HG03060 (cell line): ENCODE measurements around the gene CPNE9.
"Not testable (repeated sequence)": the region's sequence is repeated elsewhere in the genome, so short reads cannot be mapped to it uniquely, and the experiment has no call there.

Experiments used
- ATAC-seq: cut with Tn5 transposase; IDR thresholded peaks from one replicate; pipeline ENCODE4 v1.9.1; 2021; ENCODE audit warnings: low read depth, moderate number of reproducible peaks; ENCODE audit not compliant: unreplicated experiment

The CPNE9 gene

DNA sequence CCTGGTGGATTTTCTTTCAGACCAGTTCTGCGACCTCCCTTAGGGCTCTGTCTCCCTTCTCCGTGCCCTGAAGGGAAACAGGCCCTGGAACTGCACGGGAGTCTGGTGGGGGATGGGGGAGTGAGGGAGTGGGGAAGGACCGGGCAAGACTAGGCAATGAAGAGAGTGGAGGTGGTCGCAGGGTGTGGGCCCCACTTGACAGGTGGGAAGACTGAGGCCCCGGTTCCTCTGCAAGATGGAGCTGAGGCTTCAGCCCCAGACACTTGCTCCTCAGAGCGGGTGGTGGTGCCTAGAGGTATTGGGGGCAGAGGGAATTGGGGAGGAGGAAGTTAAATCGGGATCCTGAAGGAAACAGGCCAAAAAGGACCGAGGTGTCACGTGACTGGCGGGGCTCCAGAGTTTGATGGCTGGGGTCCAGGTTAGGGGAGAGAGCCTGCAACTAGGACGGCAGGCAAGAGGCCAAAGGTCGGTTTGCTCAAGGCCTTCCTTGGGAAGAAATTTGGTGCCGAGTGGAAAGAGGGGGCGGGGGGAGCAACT lies 66.7 kb downstream of the CPNE9 start:
- ATAC-seq: no peak

DNA sequence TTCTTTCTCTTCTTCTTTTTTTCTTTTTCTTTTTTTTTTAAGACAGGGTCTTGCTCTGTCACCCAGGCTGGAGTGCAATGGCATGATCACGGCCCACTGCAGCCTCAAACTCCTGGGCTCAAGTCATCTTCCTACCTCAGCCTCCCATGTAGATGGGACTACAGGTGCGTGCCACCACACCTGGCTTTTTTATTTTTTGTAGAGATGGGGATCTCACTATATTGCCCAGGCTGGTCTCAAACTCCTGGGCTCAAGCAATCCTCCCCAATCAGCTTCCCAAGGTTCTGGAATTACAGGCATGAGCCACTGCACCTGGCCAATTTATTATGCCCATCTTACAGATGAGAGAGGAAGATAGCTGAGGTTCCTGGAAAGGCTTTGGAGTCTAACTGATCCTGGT lies 67.4 kb downstream of the CPNE9 start:
- ATAC-seq: not testable (repeated sequence)

DNA sequence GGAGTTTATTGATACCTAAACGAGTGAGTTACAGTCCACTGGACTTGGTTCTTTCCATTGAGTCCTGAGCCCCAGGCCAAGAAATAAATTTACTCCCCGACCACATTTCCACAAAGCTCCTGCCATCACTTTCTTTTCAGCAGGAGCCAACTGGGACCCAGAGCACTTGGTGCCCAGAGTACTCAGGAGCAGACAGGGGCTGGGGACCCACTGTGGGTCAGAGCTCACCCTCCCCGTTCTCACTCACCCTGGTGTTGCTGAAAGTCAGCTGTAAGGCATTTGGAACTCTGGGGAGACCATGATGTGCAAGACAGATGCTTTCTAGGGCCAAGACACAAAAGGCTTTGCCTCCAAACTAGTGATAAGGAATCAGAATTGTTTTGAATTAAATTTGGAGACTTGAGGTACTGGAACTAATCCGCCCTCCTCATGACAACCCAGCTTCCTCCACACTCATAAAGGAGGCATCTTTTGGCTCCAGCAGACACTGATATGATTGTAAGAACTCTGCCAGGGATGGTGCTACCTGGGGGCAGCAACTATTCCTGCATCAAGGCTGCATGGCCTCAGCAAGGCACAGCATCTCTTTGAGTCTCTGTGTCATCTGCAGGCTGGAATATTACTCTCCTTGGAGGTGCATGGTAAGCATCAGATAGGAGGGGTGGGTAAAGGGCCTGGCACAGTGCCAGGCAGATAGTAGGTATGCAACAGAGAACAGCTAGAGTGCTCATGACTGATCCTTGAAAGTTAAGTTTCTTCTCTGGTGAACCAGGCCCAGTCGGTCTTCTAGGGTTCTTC lies 73.5 kb downstream of the CPNE9 start:
- no peak for ATAC-seq

DNA sequence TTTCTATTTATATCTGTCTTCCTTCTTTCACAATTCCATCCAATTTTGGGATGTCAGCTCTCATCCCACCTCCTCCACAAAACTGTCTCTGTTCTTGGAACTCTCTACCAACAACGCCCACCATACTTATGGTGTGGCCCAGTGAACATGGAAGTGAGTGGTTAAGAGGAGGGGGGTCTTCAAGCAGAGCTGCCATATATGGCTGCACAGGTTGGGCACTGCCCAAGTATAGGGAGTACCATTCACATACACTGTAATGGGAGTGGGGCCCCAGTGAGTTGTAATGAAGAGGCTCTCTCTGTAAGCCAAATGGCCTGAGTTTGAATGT lies 74.0 kb downstream of the CPNE9 start:
- no peak for ATAC-seq

DNA sequence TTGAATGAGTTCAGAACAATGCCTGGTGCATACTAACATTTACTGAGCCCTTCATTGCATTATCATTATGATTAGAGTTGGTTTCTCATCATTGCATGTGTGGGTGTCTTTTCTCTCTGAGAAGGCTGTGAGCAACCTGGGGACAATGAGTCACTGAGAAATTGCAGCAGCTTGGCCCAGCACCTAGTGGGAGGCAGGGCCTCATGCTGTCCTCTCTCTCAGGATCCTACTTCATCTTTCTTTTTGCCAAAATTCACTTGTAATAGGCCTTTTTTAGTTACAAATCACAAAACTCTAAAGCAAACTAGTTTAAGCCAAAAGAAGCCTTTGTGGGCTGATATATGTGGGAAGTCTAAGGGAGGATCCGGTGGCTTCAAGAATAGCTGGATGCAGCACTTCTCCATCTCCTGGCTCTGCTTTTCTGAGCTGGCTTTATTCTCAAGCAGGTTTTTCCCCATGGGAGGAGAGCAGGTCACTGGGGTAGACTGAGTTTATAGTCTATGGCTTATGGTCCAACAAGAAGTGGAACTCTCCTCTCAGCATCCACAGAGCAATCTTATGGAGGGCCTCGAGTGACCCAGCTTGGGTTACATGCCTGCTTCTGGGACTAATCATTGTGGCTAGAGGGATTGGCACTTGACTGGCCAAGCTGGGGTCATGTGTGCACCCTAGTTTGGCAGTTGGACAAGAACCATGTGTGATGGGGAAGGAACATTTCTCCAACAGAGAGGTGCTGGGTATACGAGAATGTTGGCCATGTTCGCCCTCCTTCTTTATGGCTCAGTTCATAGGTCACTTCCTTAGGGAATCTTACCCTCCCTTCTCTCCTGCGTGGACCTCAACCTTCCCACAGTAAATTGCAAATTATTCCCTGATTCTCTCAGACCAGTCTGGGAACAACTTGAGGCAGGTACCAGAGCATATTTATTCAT lies 74.8 kb downstream of the CPNE9 start:
- ATAC-seq: no peak

DNA sequence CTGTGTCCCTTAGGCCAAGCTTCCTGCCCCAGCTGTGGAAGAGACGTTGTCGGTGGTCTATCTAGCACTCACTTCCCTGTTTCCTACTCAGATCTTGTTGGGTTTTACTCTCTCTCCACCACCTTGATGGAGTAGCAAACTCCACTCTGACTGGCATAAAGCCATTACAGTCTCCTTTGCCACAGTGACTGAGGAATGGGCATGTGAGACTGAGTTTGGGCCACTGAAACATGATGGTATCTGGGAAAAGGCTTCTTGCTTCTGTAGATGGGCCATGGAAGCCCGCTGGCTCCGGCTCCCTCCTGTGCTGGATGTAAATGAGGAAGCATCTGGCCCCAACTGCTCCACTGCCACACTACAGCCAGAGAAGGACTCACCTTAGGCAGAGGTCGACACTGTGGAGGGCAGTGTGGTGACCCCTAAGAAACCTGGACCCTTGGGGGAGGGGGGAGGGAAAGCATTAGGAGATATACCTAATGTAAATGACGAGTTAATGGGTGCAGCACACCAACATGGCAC lies 75.5 kb downstream of the CPNE9 start:
- no peak for ATAC-seq
